Spleen (tissue), 11 donors: ENCODE measurements around the gene LCN9. TPM values are rescaled to one million over a fixed set of nuclear protein-coding genes. Genes with fewer than 3 reads are reported as not detected.

ENCODE experiments used
- DNase-seq: peaks from one replicate; pipeline ENCODE4 v3.0.0-alpha.2; 2020
- H3K27ac ChIP-seq, 8 donors: fragments of 200-600 bp; sonication (generic) in 7 of 8; 1 replicate in 4 of 8; 2 replicates in 4 of 8; pipeline versions ENCODE4 v1.5.0 to v1.8.0; 2016 to 2021; ENCODE audit warnings: inconsistent platforms in 4 of 8, mild to moderate bottlenecking in 4 of 8, moderate library complexity in 1 of 8
- H3K27me3 ChIP-seq, 7 donors: fragments of 200-600 bp; sonication (generic) in 6 of 7; replicated peaks in 1 of 7; 1 replicate in 4 of 7; 2 replicates in 3 of 7; pipeline versions ENCODE4 v1.5.0 to v1.8.0; 2016 to 2021; ENCODE audit warnings: inconsistent platforms in 3 of 7, mild to moderate bottlenecking in 1 of 7
- H3K36me3 ChIP-seq, 6 donors: fragments of 200-600 bp; sonication (generic) in 5 of 6; 1 replicate in 4 of 6; 2 replicates in 2 of 6; pipeline versions ENCODE4 v1.5.0 to v1.8.0; 2016 to 2021; ENCODE audit warnings: inconsistent platforms in 2 of 6
- H3K4me1 ChIP-seq, 6 donors: fragments of 200-600 bp; sonication (generic) in 5 of 6; 1 replicate in 3 of 6; 2 replicates in 3 of 6; pipeline versions ENCODE4 v1.5.0 to v1.8.0; 2016 to 2021; ENCODE audit warnings: inconsistent platforms in 3 of 6
- H3K4me3 ChIP-seq, 8 donors: fragments of 200-600 bp; sonication (generic) in 7 of 8; 1 replicate in 4 of 8; 2 replicates in 4 of 8; pipeline versions ENCODE4 v1.5.0 to v1.8.0; 2016 to 2021; ENCODE audit warnings: inconsistent platforms in 4 of 8, mild to moderate bottlenecking in 4 of 8, moderate library complexity in 2 of 8
- H3K9me3 ChIP-seq, 8 donors: fragments of 200-600 bp; sonication (generic) in 7 of 8; 1 replicate in 4 of 8; 2 replicates in 4 of 8; pipeline versions ENCODE4 v1.5.0 to v1.8.0; 2016 to 2021; ENCODE audit warnings: inconsistent platforms in 4 of 8
- POLR2A ChIP-seq, 3 donors: fragments of 450-650 bp; IDR thresholded peaks; one replicate each; pipeline ENCODE4 v1.5.1; 2017; ENCODE audit warnings: antibody characterized with exemption in 3 of 3, mild to moderate bottlenecking in 1 of 3
- POLR2AphosphoS5 ChIP-seq, 3 donors: sonication (generic); formaldehyde crosslinking; IDR thresholded peaks; one replicate each; pipeline ENCODE4 v1.5.1; 2017; ENCODE audit warnings: antibody characterized with exemption in 3 of 3
- WGBS, 5 donors: extraction: QIAGEN DNeasy Blood & Tissue Kit in 3 of 5; methylation state at CpG; one replicate each; pipeline versions ENCODE4 v1.1.5 to v1.1.7; 2013 to 2018; 5-methylcytosine and 5-hydroxymethylcytosine counted together
- intact Hi-C: fragments of 100-400 bp; cut with DNase I; formaldehyde crosslinking; loops from one replicate; pipeline ENCODE4 v1.15.0; 2023; ENCODE audit warnings: low total_unique reads
- polyA plus RNA-seq, 3 donors: library from polyadenylated mRNA; stranded (reverse); fragments of 200-250 nt; gene quantifications; one replicate each; pipeline ENCODE4 v1.2.1, GENCODE V29; 2013
- total RNA-seq, 7 donors: library from RNA; depleted of rRNA in 3 of 7; stranded (reverse); fragments of >200 nt in 3 of 7; fragmentation: NEBNext Ultra II Directional in 4 of 7; extraction: Animal tissue kit (Norgen Biotek cat#: 25700) in 4 of 7; gene quantifications; one replicate each; pipeline versions ENCODE4 v1.1.0 to v1.2.1, GENCODE V29; 2016 to 2021
- TF ChIP-seq, protein P1 (sequence below), 11 experiments: fragments of 200-600 bp in 7 of 11; fragments of 450-650 bp in 4 of 11; sonication (generic) in 4 of 11; IDR thresholded peaks in 8 of 11; conservative IDR thresholded peaks in 3 of 11; 1 replicate in 7 of 11; 2 replicates in 4 of 11; pipeline versions ENCODE4 v1.4.0 to v1.8.0; 2016 to 2021; ENCODE audit warnings: antibody characterized with exemption in 11 of 11, inconsistent platforms in 4 of 11, mild to moderate bottlenecking in 1 of 11
- donor health status: healthy with polysubstance abuse.
- donor health status: DM: no; HTN: no; CAD: no; lungs with moderate emphysema.
- donor health status: DM: no; HTN: no; CAD: no.
- donor health status: Bipolar disorder and iron deficiency.
- donor health status: healthy.
- donor health status: DM: no; HTN: no; CAD: no.
- donor health status: DM: yes; HTN: yes; CAD: no.

LCN9 gene
- total and polyA plus RNA-seq, 10 donors, result not detected

DNA sequence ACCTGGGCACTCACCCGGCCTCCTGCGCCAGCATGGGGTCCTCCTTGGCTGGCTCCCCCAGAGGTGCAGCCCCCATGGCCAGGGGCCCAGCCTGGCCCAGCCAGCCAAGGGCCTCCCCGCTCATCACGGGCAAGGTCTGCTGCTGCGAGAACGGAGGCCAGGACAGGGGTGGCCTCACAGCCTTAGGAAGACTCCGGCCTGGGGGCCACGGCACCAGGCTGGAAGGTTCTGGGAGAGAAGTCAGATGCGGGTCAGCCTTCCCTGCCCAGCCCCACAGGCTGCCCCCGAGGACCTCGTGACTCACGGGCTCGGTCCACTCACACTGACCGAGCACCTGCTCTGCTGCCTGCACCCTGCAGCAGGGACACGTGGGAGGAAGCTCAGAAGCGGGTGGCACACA, 31.9 kb downstream of the LCN9 start:
- intact Hi-C loops, result no loop called here
- no peak overlapping the region for H3K4me3 ChIP-seq
- H3K4me1 ChIP-seq, result no peaks in the 10 kb centered on the region
- no peaks in the 10 kb centered on the region for H3K36me3 ChIP-seq
- peaks cover 0 to 58% (median 0%) of the 10 kb centered on the region in 7 donors for H3K27me3 ChIP-seq
- 83 to 92% (median 85%) methylated on average over 1 to 16 of the region's 16 CpGs for WGBS, 5 donors
- TF ChIP-seq POLR2AphosphoS5 (IDR thresholded peaks at IDR 0.05) (no peak), POLR2A (IDR thresholded peaks at IDR 0.05) (no peak)
- TF ChIP-seq, protein P1, sequence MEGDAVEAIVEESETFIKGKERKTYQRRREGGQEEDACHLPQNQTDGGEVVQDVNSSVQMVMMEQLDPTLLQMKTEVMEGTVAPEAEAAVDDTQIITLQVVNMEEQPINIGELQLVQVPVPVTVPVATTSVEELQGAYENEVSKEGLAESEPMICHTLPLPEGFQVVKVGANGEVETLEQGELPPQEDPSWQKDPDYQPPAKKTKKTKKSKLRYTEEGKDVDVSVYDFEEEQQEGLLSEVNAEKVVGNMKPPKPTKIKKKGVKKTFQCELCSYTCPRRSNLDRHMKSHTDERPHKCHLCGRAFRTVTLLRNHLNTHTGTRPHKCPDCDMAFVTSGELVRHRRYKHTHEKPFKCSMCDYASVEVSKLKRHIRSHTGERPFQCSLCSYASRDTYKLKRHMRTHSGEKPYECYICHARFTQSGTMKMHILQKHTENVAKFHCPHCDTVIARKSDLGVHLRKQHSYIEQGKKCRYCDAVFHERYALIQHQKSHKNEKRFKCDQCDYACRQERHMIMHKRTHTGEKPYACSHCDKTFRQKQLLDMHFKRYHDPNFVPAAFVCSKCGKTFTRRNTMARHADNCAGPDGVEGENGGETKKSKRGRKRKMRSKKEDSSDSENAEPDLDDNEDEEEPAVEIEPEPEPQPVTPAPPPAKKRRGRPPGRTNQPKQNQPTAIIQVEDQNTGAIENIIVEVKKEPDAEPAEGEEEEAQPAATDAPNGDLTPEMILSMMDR (IDR thresholded peaks at IDR 0.05 in 8 of 11, conservative IDR thresholded peaks at IDR 0.05 in 3 of 11), result no peak
- H3K27ac ChIP-seq, result no peak overlapping the region
- DNase-seq, result no peak
- no peaks in the 10 kb centered on the region for H3K9me3 ChIP-seq

DNA sequence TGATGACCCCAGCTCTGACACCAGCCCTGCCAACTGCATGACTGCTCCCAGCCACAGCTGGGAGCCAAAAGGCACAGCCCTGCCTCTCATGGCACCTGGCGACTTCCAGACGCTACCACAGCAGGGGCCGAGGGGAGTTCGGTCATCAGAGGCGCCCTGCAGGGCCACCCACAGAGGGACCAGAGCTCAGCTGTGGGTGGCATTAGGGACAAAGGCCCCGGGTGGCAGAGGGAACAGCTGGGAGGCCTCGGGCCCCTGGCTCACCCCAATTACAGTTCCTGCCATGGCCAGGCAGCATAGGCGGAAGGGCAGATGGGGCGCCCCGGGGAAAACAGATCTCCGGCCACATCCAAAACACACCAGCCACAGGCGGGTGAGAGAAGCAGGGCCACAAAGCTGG, 32.5 kb downstream of the LCN9 start:
- Histone ChIP-seq H3K9me3 (no peaks in the 10 kb centered on the region), H3K27me3 (peaks cover 0 to 58% (median 0%) of the 10 kb centered on the region in 7 donors), H3K36me3 (no peaks in the 10 kb centered on the region), H3K4me1 (no peaks in the 10 kb centered on the region), H3K27ac (no peak overlapping the region), H3K4me3 (no peak overlapping the region)
- intact Hi-C loops, result no loop called here
- TF ChIP-seq, protein P1 (IDR thresholded peaks at IDR 0.05 in 8 of 11, conservative IDR thresholded peaks at IDR 0.05 in 3 of 11), result no peak
- TF ChIP-seq POLR2AphosphoS5 (IDR thresholded peaks at IDR 0.05), result no peak
- TF ChIP-seq POLR2A (IDR thresholded peaks at IDR 0.05), result no peak
- 75 to 88% (median 85%) methylated on average over 3 to 12 of the region's 12 CpGs for WGBS, 5 donors
- DNase-seq, result no peak

DNA sequence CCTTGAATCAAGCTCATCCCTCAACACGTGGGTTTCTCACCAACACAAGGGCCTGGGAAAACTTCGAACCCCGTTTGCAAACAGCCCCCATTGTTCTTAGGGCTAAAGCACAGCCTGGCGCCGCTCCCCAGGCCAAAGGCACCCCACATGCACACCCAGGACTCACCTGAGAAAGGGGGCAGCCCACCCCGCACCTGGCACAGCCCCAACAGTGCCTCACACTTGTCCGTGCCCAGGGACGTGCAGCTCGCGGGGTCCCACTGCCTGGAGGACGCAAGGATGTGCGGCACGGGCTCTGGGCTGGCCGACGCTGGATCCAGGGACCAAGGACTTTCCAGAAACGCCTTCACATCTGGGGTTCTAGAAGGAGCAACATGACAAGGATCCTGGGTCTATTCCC, 33.3 kb downstream of the LCN9 start:
- Histone ChIP-seq H3K27ac (no peak overlapping the region), H3K4me1 (peaks cover 0 to 3% (median 1%) of the 10 kb centered on the region in 6 donors), H3K27me3 (peaks cover 0 to 64% (median 3%) of the 10 kb centered on the region in 7 donors), H3K9me3 (no peaks in the 10 kb centered on the region), H3K4me3 (no peak overlapping the region), H3K36me3 (no peaks in the 10 kb centered on the region)
- WGBS, 5 donors, result 77 to 86% (median 83%) methylated on average over 5 to 16 of the region's 16 CpGs
- intact Hi-C loops, result no loop called here
- no peak for TF ChIP-seq POLR2AphosphoS5 (IDR thresholded peaks at IDR 0.05)
- TF ChIP-seq, protein P1 (IDR thresholded peaks at IDR 0.05 in 8 of 11, conservative IDR thresholded peaks at IDR 0.05 in 3 of 11), result no peak
- no peak for TF ChIP-seq POLR2A (IDR thresholded peaks at IDR 0.05)
- no peak for DNase-seq

DNA sequence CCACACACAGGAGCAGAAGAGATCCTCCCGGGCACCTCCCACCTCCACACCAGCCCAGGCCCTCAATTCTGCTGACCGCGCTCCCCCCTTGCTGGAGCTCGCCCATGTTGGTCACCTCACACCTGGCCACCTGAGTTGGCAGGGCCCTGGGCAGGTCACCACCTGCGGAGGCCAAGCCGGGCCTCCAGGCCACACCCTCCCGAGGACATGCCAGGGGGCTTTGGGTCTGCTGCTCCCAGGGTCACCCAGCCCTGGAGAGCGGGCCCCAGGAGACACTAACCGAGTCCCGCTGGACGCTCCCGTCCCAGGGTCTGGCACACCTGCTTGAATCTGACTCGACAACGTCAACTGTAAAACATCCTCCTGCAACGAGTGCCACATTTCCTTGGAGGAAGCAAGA, 34.1 kb downstream of the LCN9 start:
- WGBS, 5 donors, result 59 to 86% (median 80%) methylated on average over 11 to 15 of the region's 15 CpGs
- H3K4me3 ChIP-seq, result no peak overlapping the region
- H3K36me3 ChIP-seq, result no peaks in the 10 kb centered on the region
- H3K9me3 ChIP-seq, result no peaks in the 10 kb centered on the region
- intact Hi-C loops, result no loop called here
- H3K4me1 ChIP-seq, result peaks cover 0 to 11% (median 9%) of the 10 kb centered on the region in 6 donors
- TF ChIP-seq POLR2A (IDR thresholded peaks at IDR 0.05) (no peak), POLR2AphosphoS5 (IDR thresholded peaks at IDR 0.05) (no peak)
- TF ChIP-seq, protein P1 (IDR thresholded peaks at IDR 0.05 in 8 of 11, conservative IDR thresholded peaks at IDR 0.05 in 3 of 11), result no peak
- DNase-seq, result no peak
- H3K27ac ChIP-seq, result no peak overlapping the region
- H3K27me3 ChIP-seq, result peaks cover 0 to 69% (median 10%) of the 10 kb centered on the region in 7 donors
